Fibroblast of villous mesenchyme (primary cell): Measurements from ENCODE around the gene MCOLN3. TPM values are rescaled to one million over a fixed set of nuclear protein-coding genes. Genes with fewer than 3 reads are reported as not detected.
"Not testable (repeated sequence)": the region's sequence is repeated elsewhere in the genome, so short reads cannot be mapped to it uniquely, and the experiment has no call there.

Source experiments
- DNase-seq: peaks from one replicate; pipeline ENCODE4 v3.0.0-alpha.2; 2010; ENCODE audit warnings: low read depth
- H3K4me3 ChIP-seq: 2 replicates; pipeline ENCODE4 v1.5.1; 2011; ENCODE audit warnings: low read depth, mild to moderate bottlenecking, low read length
- total RNA-seq: library from RNA; depleted of rRNA; stranded (reverse); fragments of >200 nt; gene quantifications from 2 replicates; pipeline ENCODE4 v1.2.3, GENCODE V29; 2012
- TF ChIP-seq, protein P1 (sequence below): IDR thresholded peaks from 2 replicates; pipeline ENCODE4 v1.5.1; 2012; ENCODE audit warnings: low read depth, mild to moderate bottlenecking, low read length; ENCODE audit not compliant: insufficient read depth

MCOLN3 gene
- total RNA-seq, 1 donor: 0.86 TPM

DNA sequence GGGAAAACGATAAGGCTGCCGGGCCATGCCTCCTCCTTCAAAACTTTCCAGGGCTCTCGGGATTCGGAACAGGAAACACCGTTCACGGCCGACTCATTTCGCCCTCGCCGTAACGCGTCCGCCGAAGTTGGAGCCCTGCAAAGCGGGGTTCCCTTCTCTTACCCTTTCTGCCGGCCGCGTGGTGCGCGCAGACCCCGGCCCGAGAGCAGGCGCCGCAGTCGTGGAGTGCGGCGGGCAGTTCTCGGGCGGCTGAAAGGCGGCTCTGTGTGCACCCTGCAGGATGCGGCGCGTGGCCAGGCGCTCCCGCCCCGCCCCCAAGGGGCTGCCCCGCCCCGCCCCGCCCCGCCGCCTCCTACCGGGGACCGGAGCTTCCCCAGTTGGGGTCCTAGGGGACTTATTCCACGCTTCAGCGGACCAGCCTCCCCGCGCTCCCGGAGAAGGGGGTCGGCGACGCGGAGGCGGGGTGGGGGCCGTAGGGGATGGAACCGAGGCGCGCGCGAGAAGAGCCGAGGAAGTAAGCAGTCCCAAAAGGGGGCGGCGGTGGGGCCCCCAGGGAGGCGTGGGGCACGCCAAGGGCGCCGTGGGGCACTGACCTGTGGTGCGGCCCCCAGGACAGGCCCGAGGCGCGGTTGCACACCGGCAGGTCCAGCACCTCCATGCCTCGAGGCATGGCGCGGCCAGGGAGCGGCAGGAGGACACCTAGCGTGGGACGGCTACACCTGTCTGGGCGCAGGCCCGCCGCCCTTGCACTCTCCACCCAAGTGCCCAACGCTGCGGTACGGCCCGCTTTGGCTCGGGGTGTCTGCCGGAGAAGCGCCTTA is 51.2 kb downstream of the MCOLN3 start, which contains the start of gene MCOLN2:
MCOLN2 (minus strand) TSS at position 268 of the 821 bp plus-strand sequence; CDS start at position 27, 241 bp downstream.
- H3K4me3 ChIP-seq: peak within 1 kb of the TSS; percentile 62
- TF ChIP-seq, protein P1, sequence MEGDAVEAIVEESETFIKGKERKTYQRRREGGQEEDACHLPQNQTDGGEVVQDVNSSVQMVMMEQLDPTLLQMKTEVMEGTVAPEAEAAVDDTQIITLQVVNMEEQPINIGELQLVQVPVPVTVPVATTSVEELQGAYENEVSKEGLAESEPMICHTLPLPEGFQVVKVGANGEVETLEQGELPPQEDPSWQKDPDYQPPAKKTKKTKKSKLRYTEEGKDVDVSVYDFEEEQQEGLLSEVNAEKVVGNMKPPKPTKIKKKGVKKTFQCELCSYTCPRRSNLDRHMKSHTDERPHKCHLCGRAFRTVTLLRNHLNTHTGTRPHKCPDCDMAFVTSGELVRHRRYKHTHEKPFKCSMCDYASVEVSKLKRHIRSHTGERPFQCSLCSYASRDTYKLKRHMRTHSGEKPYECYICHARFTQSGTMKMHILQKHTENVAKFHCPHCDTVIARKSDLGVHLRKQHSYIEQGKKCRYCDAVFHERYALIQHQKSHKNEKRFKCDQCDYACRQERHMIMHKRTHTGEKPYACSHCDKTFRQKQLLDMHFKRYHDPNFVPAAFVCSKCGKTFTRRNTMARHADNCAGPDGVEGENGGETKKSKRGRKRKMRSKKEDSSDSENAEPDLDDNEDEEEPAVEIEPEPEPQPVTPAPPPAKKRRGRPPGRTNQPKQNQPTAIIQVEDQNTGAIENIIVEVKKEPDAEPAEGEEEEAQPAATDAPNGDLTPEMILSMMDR: no peak
- DNase-seq: peak; percentile 16

DNA sequence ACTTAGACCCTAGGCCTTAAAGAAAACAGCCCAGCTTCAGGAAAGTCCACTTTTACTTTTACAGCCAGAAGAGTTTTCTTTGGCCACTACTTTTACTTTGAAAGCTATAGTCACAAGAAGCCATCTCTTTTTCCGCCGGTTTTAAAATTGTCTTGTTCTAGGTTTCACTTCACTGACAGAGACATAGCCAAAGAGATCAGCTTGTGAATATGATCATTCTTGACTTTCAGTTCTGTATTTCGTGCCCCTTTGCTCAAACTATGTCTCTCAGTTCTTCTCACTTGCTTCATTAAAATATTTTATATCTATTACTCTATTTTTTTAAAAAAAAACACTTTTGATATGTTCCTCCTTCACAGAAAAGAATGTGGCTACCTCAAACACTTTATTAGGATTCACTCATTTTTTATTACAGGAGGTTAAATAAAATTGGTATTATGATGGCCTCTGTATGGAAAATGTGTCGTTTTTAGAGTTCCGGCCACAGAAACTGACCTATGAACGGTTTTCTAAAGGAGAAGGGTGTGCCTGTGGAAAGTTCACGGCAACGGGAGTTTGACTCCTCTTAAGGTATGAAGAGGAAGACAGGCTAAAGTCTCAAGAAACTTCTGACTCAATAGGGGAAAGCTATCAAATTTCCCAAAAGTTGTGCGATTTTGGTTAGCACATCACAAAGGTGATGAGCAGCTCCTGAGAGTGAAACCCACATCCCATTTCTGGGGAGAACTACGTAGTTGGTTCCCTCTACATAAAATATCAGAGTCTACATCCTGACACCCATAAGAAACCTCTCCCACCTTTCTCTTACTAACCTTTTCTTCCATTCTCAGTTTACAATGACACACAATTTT is 52.6 kb downstream of the MCOLN3 start:
- TF ChIP-seq, protein P1: no peak
- H3K4me3 ChIP-seq: no peak overlapping the region
- DNase-seq: no peak

DNA sequence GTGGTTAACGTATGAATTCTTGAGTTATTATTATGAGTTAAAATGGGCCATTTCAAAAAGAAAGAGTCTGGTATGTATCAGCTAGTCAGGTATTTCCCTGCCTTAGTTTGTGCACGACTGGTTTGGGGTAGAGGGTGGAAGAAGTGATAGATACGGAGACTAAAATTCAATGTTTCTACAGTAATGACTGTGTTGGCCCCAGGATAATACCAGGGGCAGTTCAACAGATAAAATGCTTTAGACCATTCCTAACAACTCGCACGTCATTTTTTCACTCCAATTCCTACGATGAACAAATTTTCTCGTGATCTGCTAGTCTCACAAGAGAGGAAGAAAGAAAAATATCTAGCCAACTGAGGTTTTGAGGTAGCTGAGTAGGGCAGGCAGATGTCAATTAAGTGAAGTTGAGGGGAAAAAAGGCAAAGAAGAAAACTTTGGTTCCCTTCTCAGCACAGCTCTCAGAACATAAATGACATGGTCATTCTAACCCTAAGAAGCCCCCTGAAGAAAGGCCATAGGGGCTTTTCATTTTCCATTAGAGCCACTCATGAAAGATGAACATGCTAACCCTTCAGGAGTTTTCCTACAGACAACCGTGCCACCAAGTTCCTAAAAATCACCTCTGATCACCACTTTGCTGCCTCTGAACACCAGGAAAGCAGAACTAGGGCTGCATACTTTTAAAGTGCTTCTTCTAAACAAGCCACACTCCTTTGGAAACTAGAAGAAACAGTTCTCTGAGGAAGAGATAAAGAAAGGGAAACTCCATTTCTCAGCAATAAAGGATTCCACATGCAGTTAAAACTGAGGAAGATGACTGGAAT is 57.0 kb downstream of the MCOLN3 start:
- TF ChIP-seq, protein P1: no peak
- no peak overlapping the region for H3K4me3 ChIP-seq
- no peak for DNase-seq

DNA sequence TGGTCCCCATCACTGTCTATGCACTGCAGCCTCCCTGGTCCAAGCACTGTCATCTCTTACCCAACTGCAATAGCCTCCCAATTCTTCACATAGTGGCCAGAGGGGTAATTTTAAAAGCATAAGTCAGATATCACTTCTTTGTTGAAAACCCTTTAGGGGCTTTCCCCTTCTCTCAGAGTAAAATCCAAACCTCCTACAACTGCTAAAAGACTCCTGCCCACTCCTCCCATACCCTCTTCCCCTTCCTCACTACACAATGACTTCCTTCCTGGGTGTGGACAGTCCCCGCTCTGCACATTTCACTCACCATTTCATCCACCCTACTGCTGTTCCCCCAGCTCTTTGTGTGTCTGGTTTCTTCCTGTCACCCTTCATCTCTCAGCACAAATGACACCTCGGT is 59.7 kb downstream of the MCOLN3 start:
- H3K4me3 ChIP-seq: no peak overlapping the region
- DNase-seq: no peak
- TF ChIP-seq, protein P1: no peak

DNA sequence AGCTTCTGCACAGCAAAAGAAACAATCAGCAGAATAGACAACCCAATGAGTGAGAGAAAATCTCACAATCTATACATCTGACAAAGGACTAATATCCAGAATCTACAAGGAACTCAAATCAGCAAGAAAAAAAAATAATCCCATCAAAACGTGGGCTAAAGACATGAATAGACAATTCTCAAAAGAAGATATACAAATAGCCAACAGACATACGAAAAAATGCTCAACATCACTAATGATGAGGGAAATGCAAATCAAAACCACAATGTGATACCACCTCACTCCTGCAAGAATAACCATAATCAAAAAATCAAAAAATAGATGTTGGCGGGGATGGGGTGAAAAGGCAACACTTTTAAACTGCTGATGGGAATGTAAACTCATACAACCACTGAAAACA is 61.7 kb downstream of the MCOLN3 start:
- not testable (repeated sequence) for DNase-seq, H3K4me3 ChIP-seq

DNA sequence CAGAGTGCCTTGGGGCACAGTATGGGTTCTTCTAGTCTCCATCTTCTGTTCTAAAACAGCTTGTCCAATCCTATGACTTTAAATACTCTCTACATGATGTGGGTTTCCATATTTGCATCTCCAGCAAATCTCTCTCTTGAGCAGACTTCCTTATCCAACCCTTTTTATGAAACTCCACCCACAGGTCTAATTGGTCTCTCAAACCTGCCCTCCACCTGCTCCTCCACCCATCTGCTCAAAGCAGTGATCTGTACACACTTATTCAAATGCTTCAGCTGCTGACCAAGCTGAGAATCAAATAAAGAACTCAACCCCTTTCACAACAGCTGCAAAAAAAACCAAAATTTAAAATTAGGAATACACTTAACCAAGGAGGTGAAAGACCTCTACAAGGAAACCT is 62.9 kb downstream of the MCOLN3 start:
- TF ChIP-seq, protein P1: no peak
- no peak for DNase-seq
- no peak overlapping the region for H3K4me3 ChIP-seq

DNA sequence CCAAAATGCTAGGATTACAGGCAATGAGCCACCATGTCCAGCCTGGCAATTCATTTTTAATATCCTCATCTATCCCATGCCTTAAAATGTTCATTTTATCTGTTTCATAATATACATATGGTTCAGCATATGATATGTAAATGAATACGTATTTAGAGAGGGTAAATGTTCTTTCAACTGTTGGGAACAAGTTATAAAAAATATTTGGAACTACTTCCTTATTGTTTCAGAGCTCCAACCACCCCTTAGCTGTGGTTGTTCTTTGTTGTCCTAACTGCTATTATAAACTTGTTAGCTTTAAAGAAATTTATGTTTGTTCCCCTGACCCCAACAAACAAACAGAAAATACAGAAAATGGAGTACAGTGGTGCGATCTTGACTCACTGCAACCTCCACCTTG is 65.9 kb downstream of the MCOLN3 start:
- H3K4me3 ChIP-seq: no peak overlapping the region
- no peak for DNase-seq
- TF ChIP-seq, protein P1: no peak
